ENCODE results near the gene ARL15.
A peak's percentile ranks its signal among the peaks of the same experiment; 100 is the strongest.

The ARL15 gene

DNA sequence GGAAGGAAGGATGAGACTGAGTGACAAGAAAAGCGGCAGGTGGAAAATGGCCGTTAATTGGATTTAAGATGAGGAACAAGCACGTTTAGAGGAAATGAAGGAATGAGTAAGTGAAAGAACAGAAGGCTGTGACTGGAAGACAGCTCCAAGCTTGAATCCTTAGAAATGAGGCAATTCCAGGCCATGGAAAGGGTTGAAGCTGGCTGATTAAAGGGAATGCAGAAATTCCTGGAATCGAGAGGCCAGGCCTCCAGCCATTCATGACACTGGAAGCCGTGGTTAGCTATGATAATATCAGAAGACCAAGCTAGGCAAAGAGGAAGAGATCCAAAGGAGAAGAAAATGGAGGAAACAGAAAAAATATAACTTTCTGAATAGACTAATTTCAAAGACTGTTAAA is 84.2 kb downstream of the ARL15 start:
- Histone ChIP-seq H4K8ac (ENCODE audit: low read depth, low read length) (no peak overlapping the region), H3K14ac (ENCODE audit: low read length) (no peak overlapping the region), H2AK5ac (ENCODE audit: low read length) (no peak overlapping the region), H3K4ac (ENCODE audit: low read depth, low read length) (no peak overlapping the region), H3K4me3 (ENCODE audit: low read depth, low read length) (no peak overlapping the region), H4K91ac (ENCODE audit: low read depth, low read length) (no peak overlapping the region), H3K27me3 (ENCODE audit: insufficient read depth, low read length) (no peaks in the 10 kb centered on the region), H3K27ac (ENCODE audit: low read depth, low read length) (no peak overlapping the region), H3K4me1 (ENCODE audit: control insufficient read depth in 1 of 2, insufficient read depth in 2 of 2, low read length in 2 of 2) (peaks cover 4 to 7% of the 10 kb centered on the region in 2 experiments), H3K9ac (ENCODE audit: low read length) (no peak overlapping the region), H3K23ac (ENCODE audit: low read length) (no peak overlapping the region), H3K79me1 (ENCODE audit: low read length) (no peaks in the 10 kb centered on the region), H3K79me2 (ENCODE audit: control insufficient read depth, insufficient read depth, low read length, poor library complexity) (peaks cover 1% of the 10 kb centered on the region), H2BK120ac (ENCODE audit: insufficient read depth, low read length, poor library complexity) (no peak overlapping the region), H4K12ac (ENCODE audit: low read depth, low read length) (no peak overlapping the region), H3K18ac (ENCODE audit: low read length) (no peak overlapping the region), H2AFZ (ENCODE audit: insufficient read depth, low read length, poor library complexity) (no peak overlapping the region), H3K4me2 (ENCODE audit: low read length) (no peak overlapping the region), H2BK5ac (ENCODE audit: low read depth, low read length, poor library complexity) (no peak overlapping the region), H3K36me3 (ENCODE audit: control insufficient read depth in 1 of 2, insufficient read depth in 2 of 2, low read length in 2 of 2) (no peaks in the 10 kb centered on the region), H2BK12ac (ENCODE audit: low read length) (no peak overlapping the region), H3K9me3 (ENCODE audit: insufficient read depth, low read depth, low read length) (no peaks in the 10 kb centered on the region)
- DNase-seq = no peak
- no CpG with 5 or more reads among the region's 5 CpGs for WGBS (ENCODE audit: extremely low coverage, insufficient coverage, insufficient read length)

DNA sequence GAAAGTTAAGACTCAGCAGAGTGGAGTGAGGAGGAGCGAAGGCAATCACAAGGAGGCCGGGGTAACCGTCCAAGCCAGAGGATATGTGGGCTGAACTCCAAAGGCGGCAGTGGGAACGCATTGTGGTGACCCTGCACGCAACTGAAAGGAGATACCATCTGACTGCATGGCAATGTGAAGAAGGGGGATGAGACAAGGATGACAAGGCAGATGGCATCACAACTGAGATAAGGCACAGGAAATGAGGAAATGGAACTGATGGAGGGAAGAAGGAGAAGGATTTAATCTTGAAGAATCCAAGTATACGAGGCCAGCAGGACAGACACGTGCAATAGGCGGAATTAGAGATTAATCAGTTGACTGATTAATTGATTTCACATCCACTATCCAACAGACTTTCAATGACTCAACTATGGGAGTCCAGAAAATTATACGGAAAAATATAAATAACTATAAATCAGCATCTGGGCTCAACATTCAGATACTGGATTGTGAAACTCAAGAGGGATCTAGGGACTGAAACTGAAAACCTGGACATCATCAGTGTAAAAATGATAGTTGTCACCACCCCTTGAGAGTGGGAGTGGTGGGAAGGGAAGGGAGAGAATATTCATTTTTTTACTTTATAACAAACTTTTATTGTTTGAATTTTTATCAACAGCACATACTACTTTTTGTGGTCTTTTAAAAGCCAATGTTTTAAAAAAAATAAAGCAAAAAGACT is 86.1 kb downstream of the ARL15 start:
- H3K4me1 ChIP-seq (ENCODE audit: control insufficient read depth in 1 of 2, insufficient read depth in 2 of 2, low read length in 2 of 2) = peaks cover 4 to 7% of the 10 kb centered on the region in 2 experiments
- H3K14ac ChIP-seq (ENCODE audit: low read length) = no peak overlapping the region
- no peak overlapping the region for H4K12ac ChIP-seq (ENCODE audit: low read depth, low read length)
- no peaks in the 10 kb centered on the region for H3K9me3 ChIP-seq (ENCODE audit: insufficient read depth, low read depth, low read length)
- H3K79me2 ChIP-seq (ENCODE audit: control insufficient read depth, insufficient read depth, low read length, poor library complexity) = peaks cover 1% of the 10 kb centered on the region
- no peak overlapping the region for H2BK5ac ChIP-seq (ENCODE audit: low read depth, low read length, poor library complexity)
- WGBS (ENCODE audit: extremely low coverage, insufficient coverage, insufficient read length) = no CpG with 5 or more reads among the region's 10 CpGs
- H3K36me3 ChIP-seq (ENCODE audit: control insufficient read depth in 1 of 2, insufficient read depth in 2 of 2, low read length in 2 of 2) = no peaks in the 10 kb centered on the region
- H4K91ac ChIP-seq (ENCODE audit: low read depth, low read length) = no peak overlapping the region
- no peak overlapping the region for H3K4me2 ChIP-seq (ENCODE audit: low read length)
- no peak overlapping the region for H2BK120ac ChIP-seq (ENCODE audit: insufficient read depth, low read length, poor library complexity)
- no peaks in the 10 kb centered on the region for H3K79me1 ChIP-seq (ENCODE audit: low read length)
- H2AFZ ChIP-seq (ENCODE audit: insufficient read depth, low read length, poor library complexity) = no peak overlapping the region
- H3K27ac ChIP-seq (ENCODE audit: low read depth, low read length) = no peak overlapping the region
- no peak overlapping the region for H3K4me3 ChIP-seq (ENCODE audit: low read depth, low read length)
- H3K18ac ChIP-seq (ENCODE audit: low read length) = no peak overlapping the region
- no peak overlapping the region for H2AK5ac ChIP-seq (ENCODE audit: low read length)
- no peak for DNase-seq
- no peak overlapping the region for H3K4ac ChIP-seq (ENCODE audit: low read depth, low read length)
- no peaks in the 10 kb centered on the region for H3K27me3 ChIP-seq (ENCODE audit: insufficient read depth, low read length)
- H3K9ac ChIP-seq (ENCODE audit: low read length) = no peak overlapping the region
- no peak overlapping the region for H2BK12ac ChIP-seq (ENCODE audit: low read length)
- no peak overlapping the region for H4K8ac ChIP-seq (ENCODE audit: low read depth, low read length)
- H3K23ac ChIP-seq (ENCODE audit: low read length) = no peak overlapping the region

DNA sequence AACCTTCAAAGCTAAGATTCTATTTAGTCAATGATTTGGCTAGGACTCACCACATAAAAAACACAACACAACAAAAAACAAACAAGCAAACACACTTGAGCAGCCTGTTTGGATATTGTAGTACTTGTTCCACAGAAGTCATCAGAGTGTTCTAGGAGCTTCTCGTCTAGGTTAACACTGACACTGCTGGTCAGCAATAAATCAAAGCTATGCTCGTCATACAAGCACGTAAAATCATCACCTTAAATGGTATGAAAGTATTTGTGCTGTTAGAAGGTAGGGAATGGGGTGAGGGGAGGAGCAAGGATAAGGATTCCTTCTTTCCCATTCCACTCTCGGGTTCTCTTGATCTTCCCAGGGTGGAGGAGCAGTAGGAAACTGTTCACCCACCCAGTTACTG is 88.0 kb downstream of the ARL15 start:
- H3K18ac ChIP-seq (ENCODE audit: low read length) = no peak overlapping the region

DNA sequence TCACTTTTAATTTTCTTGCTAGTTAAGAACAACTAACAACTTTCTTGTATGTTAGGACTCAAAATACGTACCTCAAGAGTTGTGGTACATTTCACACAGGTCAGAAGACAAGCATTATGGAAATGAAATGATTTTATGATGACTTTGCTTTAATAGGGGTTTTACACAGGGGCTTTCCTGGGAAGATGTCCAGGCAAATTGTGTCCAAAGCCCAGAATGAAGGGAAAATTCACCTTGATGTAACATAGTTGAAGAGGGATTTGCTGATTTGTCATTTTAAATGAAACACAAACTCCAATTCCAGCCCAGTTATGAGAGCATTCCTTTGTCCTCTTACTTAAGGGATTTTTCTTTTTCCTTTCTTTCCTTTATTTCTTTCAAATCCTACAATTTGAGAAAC is 89.2 kb downstream of the ARL15 start:
- H4K8ac ChIP-seq (ENCODE audit: low read depth, low read length) = no peak overlapping the region
- WGBS (ENCODE audit: extremely low coverage, insufficient coverage, insufficient read length) = no CpG with 5 or more reads among the region's 1 CpG
- H4K12ac ChIP-seq (ENCODE audit: low read depth, low read length) = no peak overlapping the region
- no peak for DNase-seq
- no peak overlapping the region for H3K27ac ChIP-seq (ENCODE audit: low read depth, low read length)
- no peak overlapping the region for H2BK12ac ChIP-seq (ENCODE audit: low read length)
- H3K9me3 ChIP-seq (ENCODE audit: insufficient read depth, low read depth, low read length) = no peaks in the 10 kb centered on the region
- no peak overlapping the region for H4K91ac ChIP-seq (ENCODE audit: low read depth, low read length)
- H2BK5ac ChIP-seq (ENCODE audit: low read depth, low read length, poor library complexity) = no peak overlapping the region
- no peak overlapping the region for H3K4me3 ChIP-seq (ENCODE audit: low read depth, low read length)
- no peak overlapping the region for H2BK120ac ChIP-seq (ENCODE audit: insufficient read depth, low read length, poor library complexity)
- no peak overlapping the region for H3K18ac ChIP-seq (ENCODE audit: low read length)
- H2AK5ac ChIP-seq (ENCODE audit: low read length) = no peak overlapping the region
- H3K4me2 ChIP-seq (ENCODE audit: low read length) = no peak overlapping the region
- no peak overlapping the region for H3K9ac ChIP-seq (ENCODE audit: low read length)
- H3K23ac ChIP-seq (ENCODE audit: low read length) = no peak overlapping the region
- no peak overlapping the region for H2AFZ ChIP-seq (ENCODE audit: insufficient read depth, low read length, poor library complexity)
- no peak overlapping the region for H3K4ac ChIP-seq (ENCODE audit: low read depth, low read length)
- no peaks in the 10 kb centered on the region for H3K36me3 ChIP-seq (ENCODE audit: control insufficient read depth in 1 of 2, insufficient read depth in 2 of 2, low read length in 2 of 2)
- H3K4me1 ChIP-seq (ENCODE audit: control insufficient read depth in 1 of 2, insufficient read depth in 2 of 2, low read length in 2 of 2) = peaks cover 3 to 6% of the 10 kb centered on the region in 2 experiments
- no peaks in the 10 kb centered on the region for H3K27me3 ChIP-seq (ENCODE audit: insufficient read depth, low read length)
- H3K14ac ChIP-seq (ENCODE audit: low read length) = no peak overlapping the region
- H3K79me1 ChIP-seq (ENCODE audit: low read length) = no peaks in the 10 kb centered on the region
- H3K79me2 ChIP-seq (ENCODE audit: control insufficient read depth, insufficient read depth, low read length, poor library complexity) = peaks cover 1% of the 10 kb centered on the region

More for the DNA sequence above, 88.0 kb downstream of the ARL15 start:
- Histone ChIP-seq H3K4me1 (ENCODE audit: control insufficient read depth in 1 of 2, insufficient read depth in 2 of 2, low read length in 2 of 2) (peaks cover 4 to 7% of the 10 kb centered on the region in 2 experiments), H3K23ac (ENCODE audit: low read length) (no peak overlapping the region), H3K4me3 (ENCODE audit: low read depth, low read length) (no peak overlapping the region), H3K9me3 (ENCODE audit: insufficient read depth, low read depth, low read length) (no peaks in the 10 kb centered on the region), H3K27me3 (ENCODE audit: insufficient read depth, low read length) (no peaks in the 10 kb centered on the region), H2BK12ac (ENCODE audit: low read length) (no peak overlapping the region), H3K4ac (ENCODE audit: low read depth, low read length) (peak overlapping the region; percentile 48), H4K12ac (ENCODE audit: low read depth, low read length) (no peak overlapping the region), H2BK5ac (ENCODE audit: low read depth, low read length, poor library complexity) (no peak overlapping the region), H3K14ac (ENCODE audit: low read length) (no peak overlapping the region), H3K36me3 (ENCODE audit: control insufficient read depth in 1 of 2, insufficient read depth in 2 of 2, low read length in 2 of 2) (no peaks in the 10 kb centered on the region), H3K79me1 (ENCODE audit: low read length) (no peaks in the 10 kb centered on the region), H4K8ac (ENCODE audit: low read depth, low read length) (no peak overlapping the region), H2AK5ac (ENCODE audit: low read length) (no peak overlapping the region), H3K4me2 (ENCODE audit: low read length) (no peak overlapping the region), H2AFZ (ENCODE audit: insufficient read depth, low read length, poor library complexity) (no peak overlapping the region), H2BK120ac (ENCODE audit: insufficient read depth, low read length, poor library complexity) (no peak overlapping the region), H4K91ac (ENCODE audit: low read depth, low read length) (no peak overlapping the region), H3K9ac (ENCODE audit: low read length) (no peak overlapping the region), H3K79me2 (ENCODE audit: control insufficient read depth, insufficient read depth, low read length, poor library complexity) (peaks cover 1% of the 10 kb centered on the region), H3K27ac (ENCODE audit: low read depth, low read length) (no peak overlapping the region)
- WGBS (ENCODE audit: extremely low coverage, insufficient coverage, insufficient read length) = no CpG with 5 or more reads among the region's 4 CpGs
- DNase-seq = no peak

Measured in trophoblast cell (in vitro differentiated cells and primary cell).